Mesenchymal stem cell (in vitro differentiated cells and primary cell): ENCODE measurements around the gene DLGAP1.
A peak's percentile ranks its signal among the peaks of the same experiment; 100 is the strongest.

Experiments
- DNase-seq: peaks from one replicate; pipeline ENCODE4 v3.0.0-alpha.2; 2013
- H2AFZ ChIP-seq: one replicate; pipeline ENCODE4 v1.6.1; 2013; ENCODE audit warnings: low read depth, mild to moderate bottlenecking, control low read depth, inconsistent platforms, low read length, moderate library complexity
- H2AK5ac ChIP-seq: 2 replicates; pipeline ENCODE4 v1.6.1; 2013; ENCODE audit warnings: low read length, moderate library complexity, mild to moderate bottlenecking, inconsistent platforms; ENCODE audit not compliant: severe bottlenecking
- H2BK120ac ChIP-seq: one replicate; pipeline ENCODE4 v1.6.1; 2013; ENCODE audit warnings: low read depth, mild to moderate bottlenecking, inconsistent platforms, low read length, moderate library complexity
- H2BK12ac ChIP-seq, 2 experiments: one replicate each; pipeline ENCODE4 v1.6.1; 2013; ENCODE audit warnings: inconsistent platforms in 2 of 2, low read length in 2 of 2, mild to moderate bottlenecking in 2 of 2, moderate library complexity in 2 of 2, control low read depth in 1 of 2
- H2BK15ac ChIP-seq: one replicate; pipeline ENCODE4 v1.6.1; 2013; ENCODE audit warnings: mild to moderate bottlenecking, low read depth, inconsistent platforms; ENCODE audit not compliant: poor library complexity, severe bottlenecking
- H2BK5ac ChIP-seq: 2 replicates; pipeline ENCODE4 v1.6.1; 2013; ENCODE audit warnings: low read depth, mild to moderate bottlenecking, low read length, control low read depth, inconsistent platforms; ENCODE audit not compliant: poor library complexity, severe bottlenecking
- H3K14ac ChIP-seq, 2 experiments: one replicate each; pipeline ENCODE4 v1.6.1; 2013; ENCODE audit warnings: inconsistent platforms in 2 of 2, low read length in 2 of 2, control low read depth in 1 of 2, mild to moderate bottlenecking in 1 of 2, moderate library complexity in 1 of 2
- H3K18ac ChIP-seq, 2 experiments: one replicate each; pipeline ENCODE4 v1.6.1; 2013; ENCODE audit warnings: inconsistent platforms in 2 of 2, low read length in 2 of 2, control low read depth in 1 of 2, low read depth in 1 of 2, mild to moderate bottlenecking in 1 of 2
- H3K23ac ChIP-seq, 2 experiments: one replicate each; pipeline ENCODE4 v1.6.1; 2013; ENCODE audit warnings: inconsistent platforms in 2 of 2, low read length in 2 of 2, mild to moderate bottlenecking in 2 of 2, moderate library complexity in 2 of 2, control low read depth in 1 of 2
- H3K27ac ChIP-seq: 2 replicates; pipeline ENCODE4 v1.5.1; 2013; ENCODE audit warnings: mild to moderate bottlenecking, moderate library complexity, low read length, control low read depth, inconsistent platforms; ENCODE audit not compliant: poor library complexity, severe bottlenecking
- H3K27me3 ChIP-seq, 2 experiments: 2 replicates each; pipeline versions ENCODE4 v1.6.1 to v1.7.0; 2013; ENCODE audit warnings: low read length in 2 of 2, mild to moderate bottlenecking in 2 of 2, moderate library complexity in 2 of 2, control low read depth in 1 of 2, inconsistent platforms in 1 of 2; ENCODE audit not compliant: control insufficient read depth in 1 of 2, insufficient read depth in 1 of 2
- H3K36me3 ChIP-seq, 2 experiments: 2 replicates each; pipeline versions ENCODE4 v1.6.1 to v1.7.0; 2013; ENCODE audit warnings: low read length in 2 of 2, control low read depth in 1 of 2, inconsistent platforms in 1 of 2, low read depth in 1 of 2, mild to moderate bottlenecking in 1 of 2; ENCODE audit not compliant: insufficient read depth in 2 of 2, control insufficient read depth in 1 of 2
- H3K4ac ChIP-seq, 2 experiments: one replicate each; pipeline ENCODE4 v1.6.1; 2013; ENCODE audit warnings: inconsistent platforms in 2 of 2, low read length in 2 of 2, mild to moderate bottlenecking in 2 of 2, moderate library complexity in 2 of 2, control low read depth in 1 of 2, low read depth in 1 of 2
- H3K4me1 ChIP-seq: 2 replicates; pipeline ENCODE4 v1.6.1; 2013; ENCODE audit warnings: low read depth, low read length, control low read depth; ENCODE audit not compliant: control insufficient read depth, insufficient read depth
- H3K4me2 ChIP-seq: 2 replicates; pipeline ENCODE4 v1.6.1; 2013; ENCODE audit warnings: low read length, mild to moderate bottlenecking, inconsistent platforms; ENCODE audit not compliant: poor library complexity, severe bottlenecking
- H3K4me3 ChIP-seq, 2 experiments: 2 replicates each; pipeline versions ENCODE4 v1.5.1 to v1.7.0; 2013; ENCODE audit warnings: low read length in 2 of 2, mild to moderate bottlenecking in 2 of 2, control low read depth in 1 of 2, low read depth in 1 of 2; ENCODE audit not compliant: insufficient read depth in 1 of 2
- H3K79me1 ChIP-seq: replicated peaks from 2 replicates; pipeline ENCODE4 v1.6.1; 2013; ENCODE audit warnings: mild to moderate bottlenecking, control low read depth, low read length, inconsistent platforms; ENCODE audit not compliant: poor library complexity, severe bottlenecking
- H3K9ac ChIP-seq: 2 replicates; pipeline ENCODE4 v1.7.0; 2013; ENCODE audit warnings: mild to moderate bottlenecking, low read length, moderate library complexity
- H3K9me3 ChIP-seq: 2 replicates; pipeline ENCODE4 v1.7.0; 2013; ENCODE audit warnings: mild to moderate bottlenecking, low read length; ENCODE audit not compliant: control insufficient read depth
- H4K8ac ChIP-seq: one replicate; pipeline ENCODE4 v1.6.1; 2013; ENCODE audit warnings: inconsistent platforms, mild to moderate bottlenecking, low read length, moderate library complexity
- H4K91ac ChIP-seq: one replicate; pipeline ENCODE4 v1.6.1; 2013; ENCODE audit warnings: mild to moderate bottlenecking, low read length, inconsistent platforms
- WGBS: methylation state at CpG from one replicate; pipeline ENCODE4 v1.1.7; 2013; ENCODE audit warnings: mixed read lengths; 5-methylcytosine and 5-hydroxymethylcytosine counted together

Gene DLGAP1

GRCh38 chr18:3804336-3804735 is 650.8 kb downstream of the DLGAP1 start:
- H3K4me1 ChIP-seq = peaks cover 2% of the 10 kb centered on the region
- no peaks in the 10 kb centered on the region for H3K27me3 ChIP-seq
- WGBS = 97% methylated on average over 4 of the region's 4 CpGs
- H2AK5ac ChIP-seq = no peak overlapping the region
- H3K9ac ChIP-seq = no peak overlapping the region
- H2BK12ac ChIP-seq = no peak overlapping the region
- no peak overlapping the region for H3K4me2 ChIP-seq
- H3K79me1 ChIP-seq = no peaks in the 10 kb centered on the region
- no peak overlapping the region for H2BK15ac ChIP-seq
- no peak overlapping the region for H4K8ac ChIP-seq
- no peak overlapping the region for H3K27ac ChIP-seq
- no peak overlapping the region for H3K4me3 ChIP-seq
- H3K4ac ChIP-seq = no peak overlapping the region
- no peaks in the 10 kb centered on the region for H3K9me3 ChIP-seq
- no peak overlapping the region for H4K91ac ChIP-seq
- no peak overlapping the region for H3K14ac ChIP-seq
- no peak overlapping the region for H2BK120ac ChIP-seq
- DNase-seq = no peak
- H3K18ac ChIP-seq = no peak overlapping the region
- no peak overlapping the region for H2BK5ac ChIP-seq
- no peak overlapping the region for H3K23ac ChIP-seq
- no peak overlapping the region for H2AFZ ChIP-seq
- peaks cover 3 to 10% of the 10 kb centered on the region in 2 experiments for H3K36me3 ChIP-seq

GRCh38 chr18:3803350-3803749 is 651.8 kb downstream of the DLGAP1 start:
- H3K4me1 ChIP-seq = peaks cover 3% of the 10 kb centered on the region
- H3K14ac ChIP-seq = no peak overlapping the region
- H3K27me3 ChIP-seq = no peaks in the 10 kb centered on the region
- H3K79me1 ChIP-seq = no peaks in the 10 kb centered on the region
- no peak overlapping the region for H2BK5ac ChIP-seq
- DNase-seq = no peak
- no peak overlapping the region for H3K4me3 ChIP-seq
- no peak overlapping the region for H2BK120ac ChIP-seq
- H3K4me2 ChIP-seq = no peak overlapping the region
- H2BK12ac ChIP-seq = no peak overlapping the region
- H3K9ac ChIP-seq = no peak overlapping the region
- WGBS = 98% methylated on average over 3 of the region's 4 CpGs
- H3K27ac ChIP-seq = no peak overlapping the region
- H2AK5ac ChIP-seq = no peak overlapping the region
- no peak overlapping the region for H2BK15ac ChIP-seq
- H3K9me3 ChIP-seq = no peaks in the 10 kb centered on the region
- H3K36me3 ChIP-seq = peaks cover 3 to 8% of the 10 kb centered on the region in 2 experiments
- H3K18ac ChIP-seq = no peak overlapping the region
- H3K23ac ChIP-seq = no peak overlapping the region
- H3K4ac ChIP-seq = no peak overlapping the region
- no peak overlapping the region for H2AFZ ChIP-seq
- no peak overlapping the region for H4K8ac ChIP-seq
- no peak overlapping the region for H4K91ac ChIP-seq

GRCh38 chr18:3799515-3799914 is 655.6 kb downstream of the DLGAP1 start:
- DNase-seq = peak; percentile 55
- no peak overlapping the region for H3K27ac ChIP-seq
- peaks cover 6% of the 10 kb centered on the region for H3K4me1 ChIP-seq
- no peaks in the 10 kb centered on the region for H3K9me3 ChIP-seq
- H3K27me3 ChIP-seq = no peaks in the 10 kb centered on the region
- no peak overlapping the region for H2BK5ac ChIP-seq
- no peak overlapping the region for H3K4me3 ChIP-seq
- H2BK15ac ChIP-seq = no peak overlapping the region
- WGBS = no CpG with 5 or more reads among the region's 4 CpGs
- H2BK12ac ChIP-seq = no peak overlapping the region
- H3K79me1 ChIP-seq = no peaks in the 10 kb centered on the region
- no peak overlapping the region for H3K4me2 ChIP-seq
- no peak overlapping the region for H3K23ac ChIP-seq
- no peak overlapping the region for H2BK120ac ChIP-seq
- no peak overlapping the region for H4K8ac ChIP-seq
- H3K9ac ChIP-seq = no peak overlapping the region
- H4K91ac ChIP-seq = no peak overlapping the region
- H3K4ac ChIP-seq = no peak overlapping the region
- peaks cover 3% of the 10 kb centered on the region in 2 experiments for H3K36me3 ChIP-seq
- H2AK5ac ChIP-seq = no peak overlapping the region
- no peak overlapping the region for H3K14ac ChIP-seq
- H3K18ac ChIP-seq = no peak overlapping the region
- H2AFZ ChIP-seq = no peak overlapping the region

GRCh38 chr18:3798032-3798431 is 657.1 kb downstream of the DLGAP1 start:
- Histone ChIP-seq H3K4me2 (no peak overlapping the region), H2BK120ac (no peak overlapping the region), H3K27me3 (no peaks in the 10 kb centered on the region), H3K18ac (no peak overlapping the region), H3K9me3 (no peaks in the 10 kb centered on the region), H3K4ac (no peak overlapping the region), H3K27ac (peak overlapping the region; percentile 36), H3K36me3 (peaks cover 3% of the 10 kb centered on the region in 2 experiments), H3K79me1 (no peaks in the 10 kb centered on the region), H2BK15ac (no peak overlapping the region), H3K4me1 (peaks cover 17% of the 10 kb centered on the region), H4K91ac (no peak overlapping the region), H2BK12ac (no peak overlapping the region), H3K14ac (no peak overlapping the region), H2AK5ac (no peak overlapping the region), H2BK5ac (no peak overlapping the region), H2AFZ (no peak overlapping the region), H3K23ac (no peak overlapping the region), H4K8ac (no peak overlapping the region), H3K4me3 (no peak overlapping the region), H3K9ac (no peak overlapping the region)
- no peak for DNase-seq
- 97% methylated on average over 3 of the region's 3 CpGs for WGBS
